AG09319 (cell line): ENCODE data around the gene MED27.

Source experiments
- DNase-seq: peaks from one replicate; pipeline ENCODE4 v3.0.0-alpha.2; 2010; ENCODE audit warnings: low read depth; ENCODE audit errors: extremely low read depth
- TF ChIP-seq, protein P1 (sequence below): IDR thresholded peaks from 2 replicates; pipeline ENCODE4 v1.5.1; 2011; ENCODE audit warnings: low read depth, mild to moderate bottlenecking, inconsistent platforms, low read length, moderate library complexity

The MED27 gene

DNA sequence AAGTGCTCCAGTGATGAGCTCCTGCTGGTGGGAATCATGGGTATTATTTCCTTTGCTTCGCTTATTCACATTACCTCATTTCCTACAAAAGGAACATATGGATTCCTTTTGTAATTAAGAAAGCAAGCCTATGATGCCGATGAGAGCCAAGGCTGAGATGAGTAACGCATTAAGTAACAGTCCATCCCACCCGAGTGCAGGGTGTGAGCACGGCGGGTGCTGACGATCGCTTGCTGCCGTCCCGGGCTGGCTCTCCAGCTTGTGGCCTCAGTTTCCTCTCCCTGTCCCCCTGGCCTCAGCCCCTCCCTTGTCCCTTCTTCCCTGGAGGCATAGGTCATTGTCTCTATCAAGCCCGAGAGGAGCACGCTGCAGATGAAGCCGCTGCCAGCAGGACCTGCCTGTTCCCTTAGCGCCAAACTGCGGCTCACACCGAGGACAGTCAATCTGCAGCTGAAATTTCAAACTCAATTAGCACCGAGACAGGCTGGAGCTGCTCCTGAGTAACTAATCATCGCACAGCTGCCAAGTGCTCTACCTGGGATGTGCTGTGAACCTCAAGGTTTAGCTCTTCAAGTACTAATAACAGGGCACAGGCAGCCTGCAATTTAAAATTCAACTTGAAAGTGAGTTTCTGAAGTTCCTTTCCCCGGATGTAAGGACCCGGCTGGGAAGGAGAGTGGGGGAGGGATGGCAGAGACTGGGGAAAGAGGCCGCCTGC lies 224.6 kb downstream of the MED27 start:
- no peak for DNase-seq
- TF ChIP-seq, protein P1, sequence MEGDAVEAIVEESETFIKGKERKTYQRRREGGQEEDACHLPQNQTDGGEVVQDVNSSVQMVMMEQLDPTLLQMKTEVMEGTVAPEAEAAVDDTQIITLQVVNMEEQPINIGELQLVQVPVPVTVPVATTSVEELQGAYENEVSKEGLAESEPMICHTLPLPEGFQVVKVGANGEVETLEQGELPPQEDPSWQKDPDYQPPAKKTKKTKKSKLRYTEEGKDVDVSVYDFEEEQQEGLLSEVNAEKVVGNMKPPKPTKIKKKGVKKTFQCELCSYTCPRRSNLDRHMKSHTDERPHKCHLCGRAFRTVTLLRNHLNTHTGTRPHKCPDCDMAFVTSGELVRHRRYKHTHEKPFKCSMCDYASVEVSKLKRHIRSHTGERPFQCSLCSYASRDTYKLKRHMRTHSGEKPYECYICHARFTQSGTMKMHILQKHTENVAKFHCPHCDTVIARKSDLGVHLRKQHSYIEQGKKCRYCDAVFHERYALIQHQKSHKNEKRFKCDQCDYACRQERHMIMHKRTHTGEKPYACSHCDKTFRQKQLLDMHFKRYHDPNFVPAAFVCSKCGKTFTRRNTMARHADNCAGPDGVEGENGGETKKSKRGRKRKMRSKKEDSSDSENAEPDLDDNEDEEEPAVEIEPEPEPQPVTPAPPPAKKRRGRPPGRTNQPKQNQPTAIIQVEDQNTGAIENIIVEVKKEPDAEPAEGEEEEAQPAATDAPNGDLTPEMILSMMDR = no peak

DNA sequence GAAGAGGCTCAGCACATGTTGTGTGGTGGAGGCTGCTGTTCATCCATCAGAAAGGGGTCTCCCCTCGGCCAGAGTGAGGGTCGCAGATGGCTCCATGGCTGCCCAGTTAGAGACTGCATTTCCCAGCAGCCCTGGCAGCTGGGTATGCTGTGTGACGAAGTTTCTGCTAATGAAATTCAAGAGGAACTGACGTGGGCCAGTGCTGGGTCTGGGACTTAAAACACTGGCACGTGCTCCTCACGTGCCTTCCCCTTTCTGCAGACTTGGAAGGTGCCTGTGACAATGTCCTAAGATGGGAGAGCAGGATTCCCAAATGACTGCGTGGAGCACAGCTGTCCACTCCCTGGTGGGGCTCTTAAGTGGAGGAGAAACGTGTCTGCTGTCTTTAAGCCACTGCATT lies 225.3 kb downstream of the MED27 start:
- TF ChIP-seq, protein P1 = no peak

GRCh38 chr9:131853434-131853833 lies 226.2 kb downstream of the MED27 start:
- TF ChIP-seq, protein P1 = no peak
- DNase-seq = no peak

More for the DNA sequence above, 225.3 kb downstream of the MED27 start:
- DNase-seq = no peak

DNA sequence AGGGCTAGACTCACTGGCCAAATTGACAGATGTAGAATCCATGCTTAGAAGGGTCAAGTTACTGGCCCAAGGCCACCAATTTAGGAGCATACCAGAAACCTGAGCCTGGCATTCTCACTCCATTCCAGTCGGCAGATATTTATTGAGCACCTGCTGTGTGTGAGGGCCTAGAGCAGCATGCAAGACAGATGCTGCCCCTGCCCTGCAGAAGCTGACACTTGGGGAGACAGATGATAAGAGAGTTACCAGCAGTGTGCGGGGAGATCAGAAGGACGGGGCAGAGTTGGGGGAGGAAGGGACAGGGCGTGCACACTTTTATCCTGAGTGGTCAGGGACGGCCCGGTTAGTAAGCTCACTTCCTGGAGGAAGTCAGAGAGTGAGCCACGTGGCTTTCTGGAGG lies 228.3 kb downstream of the MED27 start:
- no peak for DNase-seq

DNA sequence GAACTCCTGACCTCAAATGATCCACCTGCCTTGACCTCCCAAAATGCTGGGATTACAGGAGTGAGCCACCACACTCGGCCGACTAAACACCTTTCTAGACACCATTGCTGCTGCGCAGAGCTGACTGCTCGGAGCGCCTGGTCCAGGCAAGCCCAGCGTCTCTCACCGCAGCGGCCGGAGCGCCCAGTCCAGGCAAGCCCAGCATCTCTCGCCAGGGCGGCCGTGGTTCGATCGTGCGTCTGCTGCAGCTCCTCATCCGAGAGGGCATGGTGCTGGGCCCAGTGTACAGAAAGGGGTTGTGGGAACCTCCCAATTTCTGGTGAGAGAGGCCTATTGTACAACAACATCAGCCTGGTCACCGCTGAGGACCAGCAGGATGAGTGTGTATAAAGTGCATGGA lies 230.3 kb downstream of the MED27 start:
- TF ChIP-seq, protein P1 = no peak
- no peak for DNase-seq

More for the DNA sequence above, 228.3 kb downstream of the MED27 start:
- TF ChIP-seq, protein P1 = no peak

DNA sequence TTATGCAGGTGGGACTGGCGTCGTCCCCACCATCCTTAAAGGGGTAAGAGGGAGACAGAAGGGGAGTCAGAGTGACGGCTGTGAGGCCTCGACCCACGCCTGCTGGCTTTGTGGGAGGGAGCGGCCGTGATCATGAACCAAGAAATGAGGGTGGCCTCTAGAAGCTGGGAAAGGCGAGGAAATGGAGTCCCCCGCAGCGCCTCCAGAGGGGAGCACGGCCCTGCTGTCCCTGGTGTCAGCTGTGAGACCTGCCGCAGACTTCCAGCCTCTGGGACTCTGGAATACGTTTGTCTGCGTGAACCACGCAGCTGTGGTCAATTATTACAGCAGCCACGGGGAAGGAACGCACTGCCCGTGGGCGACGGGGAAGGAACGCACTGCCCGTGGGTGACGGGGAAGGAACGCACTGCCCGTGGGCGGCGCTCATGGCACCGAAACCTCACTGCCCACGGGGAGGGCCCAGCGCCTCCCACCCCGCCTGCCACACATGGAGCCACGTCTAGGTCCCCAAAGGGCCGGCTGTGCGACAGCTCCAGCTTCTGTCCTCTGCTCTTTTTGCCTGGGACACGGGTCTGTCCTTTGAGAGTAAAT lies 231.0 kb downstream of the MED27 start:
- TF ChIP-seq, protein P1 = no peak
- DNase-seq = no peak

DNA sequence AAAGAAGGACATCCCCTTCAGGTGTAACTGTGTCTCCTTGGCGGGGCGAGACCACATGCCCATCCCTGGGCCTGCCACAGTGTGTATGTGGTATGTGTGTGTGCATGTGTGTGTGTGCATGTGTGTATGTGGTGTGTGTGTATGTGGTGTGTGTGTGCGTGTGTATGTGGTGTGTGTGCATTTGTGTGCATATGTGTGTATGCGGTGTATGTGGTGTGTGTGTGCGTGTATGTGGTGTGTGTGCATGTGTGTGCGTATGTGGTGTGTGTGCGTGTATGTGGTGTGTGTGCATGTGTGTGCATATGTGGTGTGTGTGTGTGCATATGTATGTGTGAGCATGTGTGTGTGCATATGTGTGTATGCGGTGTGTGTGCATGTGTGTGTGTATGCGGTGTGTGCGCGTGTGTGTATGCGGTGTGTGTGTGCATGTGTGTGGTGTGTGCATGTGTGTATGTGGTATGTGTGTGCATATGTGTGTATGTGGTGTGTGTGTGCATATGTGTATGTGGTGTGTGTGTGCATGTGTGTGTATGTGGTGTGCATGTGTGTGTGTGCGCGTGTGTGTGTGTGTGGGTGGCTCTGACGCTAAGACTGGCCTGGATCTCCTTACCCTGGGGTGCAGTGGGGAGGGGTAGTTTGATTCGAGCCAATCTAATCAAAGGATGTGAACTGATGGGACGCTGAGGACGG lies 231.9 kb downstream of the MED27 start:
- no peak for DNase-seq
- TF ChIP-seq, protein P1 = no peak
